GM23248 (cell line): Measurements from ENCODE around the gene DOC2A. TPM values are rescaled to one million over a fixed set of nuclear protein-coding genes. Genes with fewer than 3 reads are reported as not detected.
"Not testable (repeated sequence)": the region's sequence is repeated elsewhere in the genome, so short reads cannot be mapped to it uniquely, and the experiment has no call there.

Experiments
- DNase-seq: peaks from one replicate; pipeline ENCODE4 v3.0.0-alpha.2; 2015
- H2AFZ ChIP-seq: fragments of 200-600 bp; sonication (generic); 2 replicates; pipeline ENCODE4 v1.6.1; 2016; ENCODE audit warnings: antibody characterized with exemption
- H3F3A ChIP-seq: fragments of 200-600 bp; sonication (generic); 2 replicates; pipeline ENCODE4 v1.6.1; 2016; ENCODE audit warnings: mild to moderate bottlenecking, antibody characterized with exemption, mixed run types; ENCODE audit not compliant: insufficient read depth
- H3K27ac ChIP-seq: fragments of 200-600 bp; sonication (generic); 2 replicates; pipeline ENCODE4 v1.5.1; 2016; ENCODE audit warnings: mild to moderate bottlenecking
- H3K27me3 ChIP-seq: fragments of 200-600 bp; sonication (generic); replicated peaks from 2 replicates; pipeline ENCODE4 v1.6.1; 2016; ENCODE audit warnings: mild to moderate bottlenecking; ENCODE audit not compliant: insufficient read depth
- H3K36me3 ChIP-seq: fragments of 200-600 bp; sonication (generic); 2 replicates; pipeline ENCODE4 v1.6.1; 2016; ENCODE audit warnings: low read depth, mild to moderate bottlenecking
- H3K4me1 ChIP-seq: fragments of 200-600 bp; sonication (generic); 2 replicates; pipeline ENCODE4 v1.6.1; 2016; ENCODE audit warnings: mild to moderate bottlenecking; ENCODE audit not compliant: insufficient read depth
- H3K4me2 ChIP-seq: fragments of 200-600 bp; sonication (generic); one replicate; pipeline ENCODE4 v1.6.1; 2016; ENCODE audit warnings: mild to moderate bottlenecking; ENCODE audit not compliant: unreplicated experiment
- H3K4me3 ChIP-seq: fragments of 200-600 bp; sonication (generic); 2 replicates; pipeline ENCODE4 v1.5.1; 2016; ENCODE audit warnings: mild to moderate bottlenecking
- H3K79me2 ChIP-seq: fragments of 200-600 bp; sonication (generic); 2 replicates; pipeline ENCODE4 v1.6.1; 2016; ENCODE audit warnings: mild to moderate bottlenecking; ENCODE audit not compliant: insufficient read depth
- H3K9ac ChIP-seq: fragments of 200-600 bp; sonication (generic); 2 replicates; pipeline ENCODE4 v1.6.1; 2016; ENCODE audit warnings: mild to moderate bottlenecking
- H3K9me2 ChIP-seq: fragments of 200-600 bp; sonication (generic); 2 replicates; pipeline ENCODE4 v1.6.1; 2016; ENCODE audit warnings: mixed run types, mild to moderate bottlenecking, moderate library complexity; ENCODE audit not compliant: insufficient read depth
- H3K9me3 ChIP-seq: fragments of 200-600 bp; sonication (generic); one replicate; pipeline ENCODE4 v1.6.1; 2017; ENCODE audit warnings: low read depth
- H4K20me1 ChIP-seq: fragments of 200-600 bp; sonication (generic); 2 replicates; pipeline ENCODE4 v1.6.0; 2016; ENCODE audit not compliant: insufficient read depth
- EZH2 ChIP-seq: fragments of 200-600 bp; sonication (generic); IDR thresholded peaks from 2 replicates; pipeline ENCODE4 v1.6.1; 2018; ENCODE audit warnings: antibody characterized with exemption, mild to moderate bottlenecking; ENCODE audit not compliant: insufficient read depth, poor library complexity, severe bottlenecking
- EZH2phosphoT487 ChIP-seq: fragments of 200-600 bp; sonication (generic); IDR thresholded peaks from 2 replicates; pipeline ENCODE4 v1.6.1; 2018; ENCODE audit warnings: antibody characterized with exemption, moderate library complexity, mild to moderate bottlenecking, low read depth; ENCODE audit not compliant: insufficient read depth
- WGBS, 2 experiments: methylation state at CpG; one replicate each; pipeline ENCODE4 v1.1.6; 2015 to 2017; ENCODE audit warnings: low lambda C conversion rate in 2 of 2, low coverage in 1 of 2; ENCODE audit errors: missing lambda C conversion rate in 2 of 2; 5-methylcytosine and 5-hydroxymethylcytosine counted together
- in situ Hi-C: fragments of 300-500 bp; cut with MboI; formaldehyde crosslinking; loops from 2 replicates; pipeline ENCODE4 v1.15.0; 2020
- polyA plus RNA-seq: library from polyadenylated mRNA; unstranded; fragments of >200 nt; fragmentation: Nextera tagmentation; extraction: Ambion mirVana; gene quantifications from 2 replicates; pipeline ENCODE4 v1.2.1, GENCODE V29; 2016
- total RNA-seq: library from RNA; depleted of rRNA; stranded (reverse); fragments of >200 nt; shearing (Covaris generic); gene quantifications from 2 replicates; pipeline ENCODE4 v1.2.3, GENCODE V29; 2014

The DOC2A gene
- total and polyA plus RNA-seq, 2 experiments from 2014 or later = not detected

DNA sequence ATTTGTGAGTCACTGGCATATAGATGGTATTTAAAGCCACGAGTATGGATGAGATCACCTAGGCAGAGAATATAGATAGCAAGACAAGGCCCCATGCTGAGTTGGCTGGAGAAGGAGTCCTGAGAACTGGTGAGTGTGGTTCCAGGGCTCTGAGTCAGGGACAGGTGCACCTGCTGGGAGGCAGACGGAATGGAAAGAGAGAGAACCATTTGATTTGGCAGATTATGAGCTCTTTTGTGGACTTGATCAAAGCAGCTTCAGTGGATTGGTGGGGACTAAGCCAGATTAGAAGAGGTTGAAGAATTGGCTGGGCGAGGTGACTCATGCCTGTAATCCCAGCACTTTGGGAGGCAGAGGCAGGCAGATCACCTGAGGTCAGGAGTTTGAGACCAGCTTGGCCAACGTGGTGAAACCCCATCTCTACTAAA, 7.9 kb upstream of the DOC2A start:
- H3K79me2 ChIP-seq = no peaks in the 10 kb centered on the region
- DNase-seq = no peak
- H3K27me3 ChIP-seq = no peaks in the 10 kb centered on the region
- H3K9ac ChIP-seq = no peak overlapping the region
- H3K36me3 ChIP-seq = no peaks in the 10 kb centered on the region
- no peaks in the 10 kb centered on the region for H3F3A ChIP-seq
- no peaks in the 10 kb centered on the region for H3K9me3 ChIP-seq
- H4K20me1 ChIP-seq = no peaks in the 10 kb centered on the region
- H3K4me1 ChIP-seq = no peaks in the 10 kb centered on the region
- 67 to 78% methylated on average over 4 of the region's 4 CpGs for WGBS, 2 experiments
- in situ Hi-C loops = loop anchor here (10.0 kb wide), 1 partner anchor 204 kb away; the partner anchor contains the start of genes PAGR1 and PRRT2
- no peak overlapping the region for H3K4me2 ChIP-seq
- H3K9me2 ChIP-seq = no peaks in the 10 kb centered on the region
- H2AFZ ChIP-seq = no peak overlapping the region
- TF ChIP-seq EZH2 (no peak), EZH2phosphoT487 (no peak)
- no peak overlapping the region for H3K4me3 ChIP-seq
- H3K27ac ChIP-seq = no peak overlapping the region

DNA sequence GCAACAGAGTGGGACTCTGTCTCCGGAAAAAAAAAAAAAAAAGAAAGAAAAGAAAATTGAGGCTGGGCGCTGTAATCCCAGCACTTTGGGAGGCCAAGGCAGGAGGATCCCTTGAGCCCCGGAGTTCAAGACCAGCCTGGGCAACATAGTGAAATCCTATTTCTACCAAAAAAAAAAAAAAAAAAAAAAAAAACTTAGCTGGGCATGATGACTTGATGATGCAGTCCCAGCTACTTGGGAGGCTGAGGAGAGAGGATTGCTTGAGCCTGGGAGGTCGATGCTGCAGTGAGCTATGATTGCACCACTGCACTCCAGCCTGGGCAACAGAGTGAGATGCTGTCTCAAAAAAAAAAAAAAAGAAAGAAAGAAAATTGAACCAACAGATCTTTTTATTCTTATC, 7.1 kb upstream of the DOC2A start:
- not testable (repeated sequence) for H4K20me1 ChIP-seq, H3K9ac ChIP-seq, H3K9me3 ChIP-seq, H2AFZ ChIP-seq, H3K4me2 ChIP-seq, H3K4me1 ChIP-seq, H3K36me3 ChIP-seq, DNase-seq, H3K79me2 ChIP-seq, H3K27ac ChIP-seq, H3K27me3 ChIP-seq, H3K9me2 ChIP-seq, H3K4me3 ChIP-seq, H3F3A ChIP-seq
- WGBS, 2 experiments = 80 to 87% methylated on average over 2 to 4 of the region's 4 CpGs
- in situ Hi-C loops = loop anchor here (10.0 kb wide), 1 partner anchor 203 kb away; the partner anchor contains the start of genes PAGR1 and PRRT2

GRCh38 chr16:30017277-30017656, 6.4 kb upstream of the DOC2A start:
- TF ChIP-seq EZH2phosphoT487 (no peak), EZH2 (no peak)
- H3K4me3 ChIP-seq = no peak overlapping the region
- H3K4me1 ChIP-seq = no peaks in the 10 kb centered on the region
- in situ Hi-C loops = loop anchor here (10.0 kb wide), 1 partner anchor 202 kb away; the partner anchor contains the start of genes PAGR1 and PRRT2
- no peaks in the 10 kb centered on the region for H3K9me2 ChIP-seq
- no peaks in the 10 kb centered on the region for H3K9me3 ChIP-seq
- 62 to 68% methylated on average over 2 of the region's 2 CpGs for WGBS, 2 experiments
- H3F3A ChIP-seq = no peaks in the 10 kb centered on the region
- H3K4me2 ChIP-seq = no peak overlapping the region
- no peaks in the 10 kb centered on the region for H3K79me2 ChIP-seq
- H3K27me3 ChIP-seq = no peaks in the 10 kb centered on the region
- DNase-seq = no peak
- H3K9ac ChIP-seq = no peak overlapping the region
- H3K27ac ChIP-seq = no peak overlapping the region
- H2AFZ ChIP-seq = no peak overlapping the region
- no peaks in the 10 kb centered on the region for H3K36me3 ChIP-seq
- no peaks in the 10 kb centered on the region for H4K20me1 ChIP-seq

DNA sequence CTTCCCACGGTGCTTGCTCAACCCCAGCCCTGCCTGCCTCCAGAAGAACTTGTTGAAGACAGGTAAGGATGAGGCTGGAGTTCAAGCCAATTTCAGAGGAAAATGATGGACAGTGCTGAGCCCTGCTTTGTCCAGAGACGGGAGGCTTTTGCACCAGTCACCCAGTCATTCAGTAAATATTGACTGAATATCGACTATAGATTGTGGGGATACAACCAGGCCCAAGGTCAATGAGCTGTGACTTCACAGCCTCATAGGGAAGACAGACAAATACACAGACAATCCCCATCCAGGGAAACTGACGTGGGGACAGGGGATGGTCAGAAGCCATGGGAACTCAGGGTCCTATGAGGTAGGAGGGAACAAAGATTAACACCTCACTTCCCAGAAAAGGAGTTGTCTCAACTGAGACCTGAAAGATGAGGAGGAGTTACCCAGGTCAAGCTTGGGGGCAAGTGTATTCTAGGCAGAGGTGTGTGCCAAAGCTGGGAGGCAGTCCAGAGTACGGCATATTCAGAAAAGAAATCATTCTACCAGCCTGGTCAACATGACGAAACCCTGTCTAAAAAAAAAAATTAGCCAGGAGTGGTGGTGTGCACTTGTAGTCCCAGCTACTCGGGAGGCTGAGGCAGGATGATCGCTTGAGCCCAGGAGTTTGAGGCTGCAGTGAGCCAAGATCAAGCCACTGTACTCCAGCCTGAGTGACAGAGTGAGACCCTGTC, 5.9 kb upstream of the DOC2A start:
- no peak overlapping the region for H3K27ac ChIP-seq
- H3K4me3 ChIP-seq = no peak overlapping the region
- peaks cover 3% of the 10 kb centered on the region; the same call in 1 of the 2 replicates for H3K27me3 ChIP-seq
- in situ Hi-C loops = loop anchor here (10.0 kb wide), 1 partner anchor 202 kb away; the partner anchor contains the start of genes PAGR1 and PRRT2
- no peaks in the 10 kb centered on the region for H3K36me3 ChIP-seq
- TF ChIP-seq EZH2phosphoT487 = no peak
- no peak for TF ChIP-seq EZH2
- no peaks in the 10 kb centered on the region for H3K9me2 ChIP-seq
- no peaks in the 10 kb centered on the region for H4K20me1 ChIP-seq
- no peaks in the 10 kb centered on the region for H3K9me3 ChIP-seq
- H2AFZ ChIP-seq = no peak overlapping the region
- no peak overlapping the region for H3K4me2 ChIP-seq
- no peak for DNase-seq
- WGBS, 2 experiments = 53 to 58% methylated on average over 8 of the region's 8 CpGs
- no peak overlapping the region for H3K9ac ChIP-seq
- no peaks in the 10 kb centered on the region for H3K79me2 ChIP-seq
- no peaks in the 10 kb centered on the region for H3F3A ChIP-seq
- H3K4me1 ChIP-seq = no peaks in the 10 kb centered on the region

GRCh38 chr16:30015450-30015849, 4.6 kb upstream of the DOC2A start:
- in situ Hi-C loops = loop anchor here (10.0 kb wide), 1 partner anchor 201 kb away; the partner anchor contains the start of genes PAGR1 and PRRT2
- H2AFZ ChIP-seq, H3K36me3 ChIP-seq, DNase-seq, H3K27ac ChIP-seq, H3K9me2 ChIP-seq, H3K9me3 ChIP-seq, H3F3A ChIP-seq, H3K9ac ChIP-seq, H3K79me2 ChIP-seq, H3K4me3 ChIP-seq, H3K27me3 ChIP-seq, H3K4me1 ChIP-seq, H3K4me2 ChIP-seq, H4K20me1 ChIP-seq: not testable (repeated sequence)
- 69 to 78% methylated on average over 7 of the region's 7 CpGs for WGBS, 2 experiments

DNA sequence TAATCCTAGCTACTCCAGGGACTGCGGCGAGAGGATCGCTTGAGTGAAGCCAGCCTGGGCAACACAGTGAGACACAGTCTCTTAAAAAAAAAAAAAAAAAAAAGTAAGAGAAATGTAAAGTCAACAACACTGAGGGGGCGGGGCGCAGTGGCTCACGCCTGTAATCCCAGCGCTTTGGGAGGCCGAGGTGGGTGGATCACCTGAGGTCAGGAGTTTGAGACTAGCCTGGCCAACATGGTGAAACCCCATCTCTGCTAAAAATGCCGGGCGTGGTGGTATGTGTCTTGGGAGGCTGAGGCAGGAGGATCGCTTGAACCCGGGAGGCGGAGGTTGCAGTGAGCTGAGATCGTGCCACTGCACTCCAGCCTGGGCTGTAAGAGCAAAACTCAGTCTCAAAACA, 1.8 kb upstream of the DOC2A start:
- not testable (repeated sequence) for H3K79me2 ChIP-seq, H3K4me2 ChIP-seq, H3F3A ChIP-seq, H3K36me3 ChIP-seq, H3K9ac ChIP-seq, H3K9me3 ChIP-seq, H2AFZ ChIP-seq, H3K4me3 ChIP-seq, H3K4me1 ChIP-seq, DNase-seq, H3K27ac ChIP-seq, H3K9me2 ChIP-seq, H4K20me1 ChIP-seq
- 76 to 81% methylated on average over 13 to 14 of the region's 14 CpGs for WGBS, 2 experiments
- peaks cover 15% of the 10 kb centered on the region; the same call in 1 of the 2 replicates for H3K27me3 ChIP-seq
- in situ Hi-C loops = loop anchor here (10.0 kb wide), 1 partner anchor 198 kb away; the partner anchor contains the start of genes PAGR1 and PRRT2
